GM19193 (cell line): ENCODE data around the gene ISM1.

Experiments
- POLR2A ChIP-seq: IDR thresholded peaks from 4 replicates; pipeline ENCODE4 v1.6.1; 2011; ENCODE audit not compliant: insufficient read depth, insufficient read length; ENCODE audit errors: extremely low read depth

The ISM1 gene

DNA sequence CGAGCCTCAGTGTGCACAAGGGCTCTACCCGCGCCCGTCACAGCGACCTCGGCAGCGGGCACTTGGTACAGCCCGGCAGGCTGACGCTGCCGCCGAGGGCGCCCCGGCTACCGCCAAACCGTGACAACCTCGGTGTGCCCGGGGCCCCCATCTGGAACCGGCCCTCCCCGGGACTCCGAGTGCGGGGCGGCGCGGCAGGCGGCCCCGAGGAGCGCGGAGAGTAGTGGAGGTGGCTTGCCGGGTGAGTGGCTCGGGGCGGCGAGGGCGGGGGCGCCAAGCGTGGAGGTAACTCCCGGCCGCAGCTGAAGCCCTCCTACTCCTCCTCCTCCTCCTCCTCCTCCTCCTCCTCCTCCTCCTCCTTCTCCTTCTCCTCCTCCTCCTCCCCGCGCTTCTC, at the start of gene ISM1:
Gene ISM1 (plus strand): TSS at position 371 of the 394 bp plus-strand sequence. CDS start 503 bp downstream, outside the sequence.
- no peak for TF ChIP-seq POLR2A

DNA sequence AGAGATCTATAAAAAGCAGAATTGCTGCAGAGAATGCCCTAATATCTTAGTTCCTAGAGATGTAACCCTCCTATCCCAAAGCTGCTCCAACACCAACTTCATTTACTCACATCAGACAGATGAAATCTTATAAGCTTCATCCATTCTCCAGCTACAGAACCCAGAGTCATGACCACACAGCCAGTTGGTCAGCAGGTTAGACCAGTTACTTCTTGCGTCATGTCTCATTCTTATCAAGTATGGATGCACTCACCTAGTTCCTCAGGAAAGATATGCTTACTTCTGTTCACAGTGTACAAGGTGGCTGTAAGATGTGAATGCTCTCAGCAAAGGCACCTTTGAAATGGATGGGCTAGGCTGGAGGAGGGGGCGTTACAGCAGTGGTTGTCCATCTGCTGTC, 47.9 kb upstream of the ISM1 start:
- TF ChIP-seq POLR2A = no peak

DNA sequence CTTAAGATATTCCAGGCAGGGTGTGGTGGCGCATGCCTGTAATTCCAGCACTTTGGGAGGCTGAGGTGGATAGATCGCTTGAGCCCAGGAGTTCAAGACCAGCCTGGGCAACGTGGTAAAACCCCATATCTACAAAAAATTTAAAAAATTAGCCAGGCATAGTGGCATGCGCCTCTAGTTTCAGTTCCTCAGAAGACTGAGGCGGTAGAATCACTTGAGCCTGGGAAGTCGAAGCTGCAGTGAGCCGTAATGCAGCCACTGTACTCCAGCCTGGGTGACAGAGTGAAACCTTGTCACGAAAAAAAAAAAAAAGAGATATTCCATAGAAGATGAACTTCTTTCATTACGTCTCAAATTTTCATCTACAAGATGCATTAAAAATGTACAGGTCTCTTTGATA, 46.7 kb upstream of the ISM1 start:
- TF ChIP-seq POLR2A = no peak

DNA sequence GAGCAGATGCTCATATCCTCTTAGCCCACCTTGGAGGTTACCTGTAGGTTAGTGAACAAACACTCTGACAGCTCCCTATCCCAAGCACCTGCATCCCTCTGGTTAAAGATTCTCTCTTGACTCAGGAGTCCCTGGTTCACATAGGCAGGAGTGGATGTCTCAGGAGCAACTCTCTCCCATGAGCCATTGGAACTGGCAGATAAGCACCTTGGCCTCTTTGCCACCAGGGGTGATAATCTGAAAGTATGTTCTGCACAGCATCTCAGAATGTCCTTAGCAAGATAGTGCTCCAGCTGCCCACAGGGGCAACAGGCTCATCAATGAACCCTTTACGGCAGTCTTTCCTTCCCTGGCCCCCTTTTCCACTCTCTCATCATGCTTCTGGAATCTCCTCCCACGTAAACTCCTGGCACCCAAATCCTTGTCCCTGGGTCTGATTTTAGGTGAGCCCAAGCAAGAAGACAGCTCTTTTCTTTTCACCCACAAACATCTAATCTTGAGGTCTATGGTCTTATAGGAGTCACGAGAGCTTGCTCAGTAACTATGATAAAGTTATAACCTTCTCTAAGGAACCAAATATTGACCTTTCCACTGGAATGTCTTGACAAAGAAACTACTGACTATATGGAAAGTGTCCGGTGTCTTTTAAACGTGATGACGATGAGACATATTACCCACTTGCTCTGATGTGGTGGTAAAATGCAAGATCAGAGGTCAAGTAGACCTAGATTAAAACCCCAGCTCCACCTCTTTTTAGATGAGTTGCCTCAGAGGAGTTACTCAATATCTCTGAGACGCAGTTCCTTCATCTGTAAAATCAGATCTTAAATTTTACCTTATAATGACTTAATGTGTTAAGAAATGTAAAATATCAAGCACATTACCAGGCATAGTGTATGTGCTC, 39.8 kb upstream of the ISM1 start:
- TF ChIP-seq POLR2A = no peak

DNA sequence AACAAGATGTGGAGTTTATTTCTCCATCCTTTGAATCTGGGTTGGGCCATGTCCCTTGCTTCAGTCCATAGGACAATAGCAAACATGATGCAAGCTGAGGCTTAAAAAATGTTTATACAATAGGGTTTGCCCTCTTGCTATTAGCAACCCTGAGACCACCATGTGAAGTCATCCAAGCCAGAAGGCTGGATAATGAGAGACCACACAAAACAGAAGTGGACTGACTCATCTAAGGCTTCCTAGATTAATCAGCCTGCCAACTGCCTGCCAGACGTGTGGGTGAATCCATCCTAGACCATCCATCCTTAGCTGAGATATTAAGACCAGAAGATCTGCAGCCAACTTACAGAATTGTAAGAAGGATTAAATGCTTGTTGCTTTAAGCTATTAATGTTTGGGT, 38.1 kb upstream of the ISM1 start:
- no peak for TF ChIP-seq POLR2A

DNA sequence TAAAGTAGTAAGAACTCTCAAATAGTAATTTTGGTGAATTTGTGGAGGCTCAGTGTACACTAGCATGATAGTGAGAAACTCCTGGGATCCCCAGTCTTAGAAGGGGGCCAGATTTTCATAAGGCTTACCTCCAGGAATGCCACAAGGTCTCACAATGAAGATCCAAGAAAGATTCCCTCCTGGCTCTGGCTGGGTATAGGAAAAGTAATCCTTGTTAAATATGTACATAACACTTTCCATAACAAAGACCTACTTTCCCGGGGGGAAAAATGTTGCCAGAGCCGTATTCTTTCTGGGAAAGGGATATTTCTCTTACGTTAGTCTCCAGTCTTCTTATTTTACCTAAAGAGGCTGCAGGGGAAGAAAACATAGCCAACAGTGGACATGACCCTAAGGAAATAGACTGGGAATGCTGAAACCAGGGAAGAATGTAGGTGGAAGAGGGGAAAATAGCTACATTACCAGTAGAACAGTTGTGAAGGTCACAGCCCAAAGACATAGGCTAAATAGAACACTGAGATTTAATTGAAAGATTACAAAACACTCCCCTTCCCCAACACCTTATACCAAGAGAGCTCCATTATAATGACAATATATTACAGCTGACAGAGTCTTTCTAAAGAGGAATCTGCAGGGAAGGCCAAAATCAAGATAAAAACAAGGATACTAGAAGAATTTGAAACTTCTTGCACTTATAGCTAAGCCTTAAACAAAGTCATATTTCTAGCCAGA, 34.9 kb upstream of the ISM1 start:
- no peak for TF ChIP-seq POLR2A

DNA sequence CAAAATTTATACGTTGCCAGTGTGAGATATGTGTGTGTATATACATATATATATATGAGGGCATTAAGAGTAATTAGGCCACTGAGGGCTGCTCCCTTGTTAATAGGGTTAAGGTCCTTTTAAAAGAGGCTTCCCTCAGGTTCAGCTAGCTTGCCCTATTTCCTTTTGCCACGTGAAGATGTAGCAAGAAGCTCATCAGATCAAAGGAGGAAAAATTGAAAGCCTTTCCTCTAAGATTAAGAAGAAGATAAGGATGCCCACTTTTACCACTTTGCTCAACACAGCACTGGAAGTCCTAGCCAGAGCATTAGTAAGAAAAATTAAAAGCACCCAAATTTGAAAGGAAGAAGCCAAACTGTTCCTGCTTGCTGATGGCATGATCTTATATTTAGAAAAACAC, 33.2 kb upstream of the ISM1 start:
- no peak for TF ChIP-seq POLR2A

DNA sequence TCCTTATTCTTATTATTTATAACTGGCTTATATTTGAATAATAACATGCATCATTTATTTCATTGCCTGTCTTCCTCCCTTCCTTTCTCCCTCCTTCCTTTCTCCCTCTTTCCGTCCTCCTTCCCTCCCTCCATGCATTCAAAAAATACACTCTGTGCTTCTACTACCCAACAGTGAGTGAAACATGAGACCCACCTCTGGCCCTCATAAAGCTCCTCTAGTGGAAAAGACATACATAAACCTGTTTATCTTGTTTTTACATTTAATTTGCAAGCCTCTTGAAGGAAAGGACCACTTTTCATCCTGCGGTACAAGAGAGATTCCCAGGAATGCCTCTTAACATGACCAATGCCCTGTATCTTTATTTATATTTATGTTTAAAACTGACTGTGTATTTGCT, 21.8 kb upstream of the ISM1 start:
- TF ChIP-seq POLR2A = no peak

DNA sequence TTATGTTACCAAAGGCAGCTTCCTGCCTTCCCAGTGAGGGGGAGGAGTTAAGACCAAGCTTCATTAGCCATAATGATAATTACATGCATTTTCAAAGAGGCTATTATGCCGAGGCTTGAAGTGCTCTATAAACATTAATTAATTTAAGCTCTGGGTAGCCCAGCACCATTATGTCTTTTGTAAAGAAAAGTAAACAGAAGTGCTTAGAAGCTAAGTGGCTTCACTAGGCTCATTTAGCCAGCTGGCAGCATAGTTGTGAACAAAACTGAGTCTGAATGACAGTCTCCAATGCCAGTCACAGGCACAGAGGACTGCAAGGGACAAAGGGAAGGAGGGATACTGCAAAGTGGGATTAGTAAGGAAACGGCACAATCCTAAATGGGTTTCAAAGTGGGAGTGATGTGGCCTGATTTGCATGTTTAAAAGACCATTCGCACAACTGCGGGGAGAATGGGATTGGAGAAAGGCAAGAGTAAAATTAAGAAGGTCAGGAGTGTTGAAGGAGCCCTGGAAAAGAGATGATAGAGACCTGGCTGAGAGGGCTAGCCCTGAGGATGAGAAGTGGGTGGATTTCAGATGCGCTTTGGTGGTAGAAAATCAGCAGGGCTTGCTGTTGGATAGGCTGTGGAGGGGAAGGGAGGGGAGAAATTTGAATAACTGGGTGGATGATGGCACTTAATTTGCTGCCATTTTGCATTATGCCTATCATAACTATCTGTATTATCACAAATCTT, 20.1 kb upstream of the ISM1 start:
- TF ChIP-seq POLR2A = no peak

DNA sequence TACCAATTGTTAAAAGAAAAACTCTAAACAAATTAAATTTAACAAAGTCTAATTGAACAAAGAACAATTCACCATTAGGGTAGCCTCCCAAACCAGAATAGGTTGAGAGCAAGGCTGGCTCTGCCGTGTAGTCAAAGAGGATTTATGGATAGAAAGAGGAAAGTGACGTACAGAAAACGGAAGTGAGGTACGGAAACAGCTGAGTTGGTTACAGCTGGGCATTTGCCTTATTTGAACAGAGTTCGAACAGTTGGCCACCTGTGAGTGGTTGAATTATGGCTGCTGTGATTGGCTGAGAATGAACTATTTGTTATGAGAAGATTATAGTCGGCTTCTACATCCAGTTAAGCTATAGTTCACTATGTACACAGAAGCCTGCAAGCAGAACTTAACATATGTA, 18.5 kb upstream of the ISM1 start:
- TF ChIP-seq POLR2A = no peak

DNA sequence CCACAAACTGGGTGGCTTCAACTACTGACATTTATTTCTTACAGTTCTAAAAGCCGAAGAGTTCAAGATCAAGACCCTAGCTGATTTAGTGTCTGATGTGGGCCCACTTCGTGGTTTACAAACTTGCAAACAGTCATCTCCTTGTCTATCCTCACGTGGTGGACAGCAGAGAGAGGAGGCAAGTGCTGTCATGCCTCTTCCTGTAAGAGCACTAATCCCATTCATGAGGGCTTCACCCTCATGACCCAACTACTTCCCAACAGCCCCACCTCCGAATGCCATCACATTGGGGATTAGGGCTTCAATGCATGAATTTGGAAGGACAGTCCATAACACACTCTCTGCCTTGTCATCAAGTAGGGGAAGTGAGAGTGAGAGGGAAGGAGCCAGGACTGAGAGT, 15.6 kb upstream of the ISM1 start:
- TF ChIP-seq POLR2A = no peak

DNA sequence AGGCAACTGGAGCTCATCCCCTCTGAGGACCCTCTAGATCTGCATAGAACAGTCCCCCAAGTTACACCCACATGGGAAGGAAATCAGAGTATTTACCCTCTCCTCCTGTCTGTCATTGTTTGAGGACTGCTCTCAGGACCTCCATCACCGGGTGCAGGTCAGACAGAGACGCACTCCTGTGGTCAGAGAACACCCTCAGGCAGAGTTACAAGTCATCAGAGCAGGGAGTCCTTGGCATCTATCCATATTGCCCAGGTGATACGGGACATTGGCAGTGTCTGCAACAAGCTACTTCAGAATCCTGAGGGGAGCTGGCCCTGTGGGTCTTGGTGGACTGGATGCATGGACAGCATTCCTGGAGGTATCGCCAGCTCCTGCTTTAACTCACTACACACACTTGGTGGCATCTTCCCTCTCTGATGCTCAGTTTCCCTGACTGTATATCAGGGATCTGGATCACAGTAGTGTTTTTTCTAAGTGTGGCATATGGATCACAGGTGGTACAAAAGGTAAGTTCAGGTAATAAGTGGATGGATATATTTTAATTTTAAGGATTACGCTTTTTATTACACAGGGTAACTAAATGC, 15.1 kb upstream of the ISM1 start:
- TF ChIP-seq POLR2A = no peak

DNA sequence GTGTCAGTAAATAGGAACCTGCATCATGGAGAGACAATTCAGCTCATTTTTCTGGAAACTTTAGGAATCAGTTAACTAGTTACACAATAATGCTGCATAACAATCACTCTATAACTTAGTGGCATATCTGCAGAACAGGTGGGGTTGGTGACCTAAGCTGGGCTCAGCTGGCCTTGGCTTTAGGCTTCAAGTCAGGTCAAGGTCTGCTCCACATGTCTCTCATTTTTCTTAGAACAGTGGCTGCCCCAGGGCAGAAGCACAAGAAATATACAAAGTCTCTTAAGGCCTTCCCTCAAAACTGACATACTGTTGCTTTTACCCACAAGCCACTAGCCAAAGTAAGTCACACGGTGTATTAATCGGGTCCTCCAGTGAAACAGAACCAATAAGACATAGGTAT, 14.1 kb upstream of the ISM1 start:
- TF ChIP-seq POLR2A = no peak

DNA sequence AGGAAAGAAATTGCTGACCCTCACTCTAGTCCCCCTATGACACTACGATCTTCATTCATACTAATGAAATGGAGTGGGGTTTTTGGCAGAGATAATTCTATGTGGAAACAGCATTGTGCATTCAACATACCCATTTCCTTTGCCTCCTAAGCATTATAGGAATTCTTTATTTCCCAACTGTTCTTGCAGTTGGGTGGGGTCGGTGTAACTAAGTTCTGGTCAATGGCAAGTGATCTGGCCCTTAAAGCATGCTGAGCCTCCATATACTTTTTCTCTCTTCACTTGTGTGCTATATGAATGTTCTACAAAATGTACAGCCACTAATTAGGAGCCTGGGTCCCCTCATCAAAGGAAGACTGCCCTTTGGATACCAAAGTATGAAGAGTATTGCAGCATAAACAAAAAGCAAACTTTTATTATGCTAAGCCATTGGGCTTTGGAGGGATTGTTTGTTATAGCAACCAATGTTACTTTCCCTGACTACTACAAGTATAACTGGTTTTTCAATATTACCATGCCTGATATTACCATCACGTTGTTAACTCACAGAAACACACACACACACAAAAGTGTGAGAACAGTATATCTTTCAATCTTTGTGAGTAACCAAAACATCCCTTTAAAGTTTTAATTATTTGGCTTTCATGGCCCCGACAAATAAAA, 9.0 kb upstream of the ISM1 start:
- TF ChIP-seq POLR2A = no peak
